SU-DHL-6 (cell line): ENCODE data around the gene OR14A2.

Source experiments
- H2AFZ ChIP-seq: fragments of 200-600 bp; sonication (generic); 2 replicates; pipeline ENCODE4 v1.6.1; 2014; ENCODE audit warnings: low read depth, mild to moderate bottlenecking, moderate library complexity, mixed read lengths, antibody characterized with exemption, low read length; ENCODE audit not compliant: severe bottlenecking
- H3F3A ChIP-seq: fragments of 200-600 bp; shearing (Covaris generic); 2 replicates; pipeline ENCODE4 v1.6.0; 2016; ENCODE audit warnings: antibody characterized with exemption, mild to moderate bottlenecking; ENCODE audit not compliant: insufficient read depth
- H3K27ac ChIP-seq: fragments of 200-600 bp; sonication (generic); 2 replicates; pipeline ENCODE4 v1.5.1; 2016; ENCODE audit warnings: low read depth, mild to moderate bottlenecking, low read length, moderate library complexity, mixed read lengths
- H3K27me3 ChIP-seq: fragments of 200-600 bp; sonication (generic), shearing (Covaris generic); 2 replicates; pipeline ENCODE4 v1.6.0; 2014; ENCODE audit warnings: mild to moderate bottlenecking, low read length
- H3K36me3 ChIP-seq: fragments of 200-600 bp; sonication (generic); 2 replicates; pipeline ENCODE4 v1.6.1; 2014; ENCODE audit warnings: mild to moderate bottlenecking, low read length, mixed read lengths
- H3K4me2 ChIP-seq: fragments of 300-600, 200-600 bp; shearing (Covaris generic), sonication (generic); 2 replicates; pipeline ENCODE4 v1.6.0; 2014; ENCODE audit warnings: low read length, low read depth, mild to moderate bottlenecking; ENCODE audit not compliant: poor library complexity, severe bottlenecking
- H3K4me3 ChIP-seq: fragments of 200-600 bp; sonication (generic); 2 replicates; pipeline ENCODE4 v1.5.1; 2014; ENCODE audit warnings: antibody characterized with exemption, low read length, mild to moderate bottlenecking, mixed read lengths; ENCODE audit not compliant: insufficient read depth, poor library complexity, severe bottlenecking
- H3K79me2 ChIP-seq: fragments of 200-600 bp; sonication (generic); 2 replicates; pipeline ENCODE4 v1.6.1; 2014; ENCODE audit warnings: mild to moderate bottlenecking, low read length, moderate library complexity; ENCODE audit not compliant: insufficient read depth
- H3K9ac ChIP-seq: fragments of 200-600 bp; sonication (generic); 2 replicates; pipeline ENCODE4 v1.7.0; 2014; ENCODE audit warnings: mild to moderate bottlenecking, low read length
- H3K9me2 ChIP-seq: fragments of 200-600 bp; sonication (generic); replicated peaks from 2 replicates; pipeline ENCODE4 v1.6.1; 2014; ENCODE audit warnings: low read length; ENCODE audit not compliant: insufficient read depth
- H3K9me3 ChIP-seq: fragments of 200-600 bp; sonication (generic); 2 replicates; pipeline ENCODE4 v1.6.1; 2014; ENCODE audit warnings: low read length, mixed read lengths; ENCODE audit not compliant: insufficient read depth
- H4K20me1 ChIP-seq: fragments of 200-600 bp; sonication (generic); 2 replicates; pipeline ENCODE4 v1.6.1; 2014; ENCODE audit warnings: low read depth, mild to moderate bottlenecking, antibody characterized with exemption, low read length, moderate library complexity, mixed read lengths
- EZH2phosphoT487 ChIP-seq: fragments of 200-600 bp; sonication (generic), shearing (Covaris generic); conservative IDR thresholded peaks from 2 replicates; pipeline ENCODE4 v1.6.1; 2018; ENCODE audit warnings: mild to moderate bottlenecking, antibody characterized with exemption, low read length, moderate library complexity, mixed read lengths
- TF ChIP-seq, protein P1 (sequence below): fragments of 200-600 bp; sonication (generic); IDR thresholded peaks from one replicate; pipeline ENCODE4 v1.5.1; 2017; ENCODE audit warnings: antibody characterized with exemption, mild to moderate bottlenecking, low read length, moderate library complexity; ENCODE audit not compliant: insufficient read depth, poor library complexity, severe bottlenecking

Gene OR14A2

DNA sequence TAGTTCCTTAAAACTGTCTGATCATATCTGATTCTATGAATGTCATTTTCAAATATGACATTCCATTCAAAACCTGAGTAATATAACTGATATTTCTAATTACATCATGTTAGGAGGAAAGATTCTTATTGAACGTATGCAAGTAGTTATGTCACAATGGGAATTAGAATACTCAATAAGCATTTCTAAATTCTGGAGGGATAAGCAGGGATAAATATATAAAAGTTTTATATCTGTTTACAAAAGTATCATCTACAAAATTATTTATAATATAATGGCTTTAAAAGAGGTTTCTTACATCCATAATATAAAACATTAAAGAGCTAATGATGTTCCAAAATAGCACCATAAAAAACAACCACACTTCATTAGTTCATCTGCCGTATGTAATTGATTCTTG is at the start of gene OR14A2:
Gene OR14A2 (minus strand): TSS at position 101 of the 400 bp plus-strand sequence.
- Histone ChIP-seq H3K79me2 (no peaks in the 10 kb centered on the region), H4K20me1 (no peaks in the 10 kb centered on the region), H3K9me3 (no peaks in the 10 kb centered on the region), H3K9me2 (no peaks in the 10 kb centered on the region), H3K4me2 (no peak within 1 kb of the TSS), H2AFZ (no peak within 1 kb of the TSS), H3K27ac (no peak within 1 kb of the TSS), H3K9ac (no peak within 1 kb of the TSS), H3F3A (no peaks in the 10 kb centered on the region), H3K36me3 (no peaks in the 10 kb centered on the region), H3K27me3 (no peaks in the 10 kb centered on the region), H3K4me3 (no peak within 1 kb of the TSS)
- no peak for TF ChIP-seq EZH2phosphoT487
- TF ChIP-seq, protein P1, sequence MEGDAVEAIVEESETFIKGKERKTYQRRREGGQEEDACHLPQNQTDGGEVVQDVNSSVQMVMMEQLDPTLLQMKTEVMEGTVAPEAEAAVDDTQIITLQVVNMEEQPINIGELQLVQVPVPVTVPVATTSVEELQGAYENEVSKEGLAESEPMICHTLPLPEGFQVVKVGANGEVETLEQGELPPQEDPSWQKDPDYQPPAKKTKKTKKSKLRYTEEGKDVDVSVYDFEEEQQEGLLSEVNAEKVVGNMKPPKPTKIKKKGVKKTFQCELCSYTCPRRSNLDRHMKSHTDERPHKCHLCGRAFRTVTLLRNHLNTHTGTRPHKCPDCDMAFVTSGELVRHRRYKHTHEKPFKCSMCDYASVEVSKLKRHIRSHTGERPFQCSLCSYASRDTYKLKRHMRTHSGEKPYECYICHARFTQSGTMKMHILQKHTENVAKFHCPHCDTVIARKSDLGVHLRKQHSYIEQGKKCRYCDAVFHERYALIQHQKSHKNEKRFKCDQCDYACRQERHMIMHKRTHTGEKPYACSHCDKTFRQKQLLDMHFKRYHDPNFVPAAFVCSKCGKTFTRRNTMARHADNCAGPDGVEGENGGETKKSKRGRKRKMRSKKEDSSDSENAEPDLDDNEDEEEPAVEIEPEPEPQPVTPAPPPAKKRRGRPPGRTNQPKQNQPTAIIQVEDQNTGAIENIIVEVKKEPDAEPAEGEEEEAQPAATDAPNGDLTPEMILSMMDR, result no peak

DNA sequence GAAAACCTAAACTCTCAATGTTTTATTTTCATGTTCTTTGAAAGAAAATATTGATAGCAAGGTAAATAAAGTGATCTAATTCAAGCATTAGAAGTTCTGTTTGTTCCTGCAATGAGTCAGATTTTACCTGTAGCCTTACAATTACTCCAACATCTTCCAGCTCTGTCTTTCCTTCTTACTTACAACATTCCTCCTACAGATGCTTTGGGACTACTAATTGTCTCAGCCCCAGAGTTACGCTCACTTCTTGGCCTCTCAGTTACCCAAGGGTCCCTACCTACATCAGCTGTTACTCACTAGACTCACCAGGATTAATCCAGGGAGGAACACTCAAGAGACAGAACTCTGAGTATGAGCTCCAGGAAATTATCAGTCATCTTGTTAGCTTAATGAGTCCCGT is 49.6 kb upstream of the OR14A2 start:
- Histone ChIP-seq H3K4me3 (no peak overlapping the region), H2AFZ (no peak overlapping the region), H3F3A (no peaks in the 10 kb centered on the region), H3K9me3 (no peaks in the 10 kb centered on the region), H3K27ac (no peak overlapping the region), H3K9me2 (no peaks in the 10 kb centered on the region), H3K36me3 (no peaks in the 10 kb centered on the region), H3K27me3 (no peaks in the 10 kb centered on the region), H3K4me2 (no peak overlapping the region), H4K20me1 (no peaks in the 10 kb centered on the region), H3K79me2 (no peaks in the 10 kb centered on the region), H3K9ac (no peak overlapping the region)
- TF ChIP-seq EZH2phosphoT487, result no peak
- TF ChIP-seq, protein P1, result no peak

DNA sequence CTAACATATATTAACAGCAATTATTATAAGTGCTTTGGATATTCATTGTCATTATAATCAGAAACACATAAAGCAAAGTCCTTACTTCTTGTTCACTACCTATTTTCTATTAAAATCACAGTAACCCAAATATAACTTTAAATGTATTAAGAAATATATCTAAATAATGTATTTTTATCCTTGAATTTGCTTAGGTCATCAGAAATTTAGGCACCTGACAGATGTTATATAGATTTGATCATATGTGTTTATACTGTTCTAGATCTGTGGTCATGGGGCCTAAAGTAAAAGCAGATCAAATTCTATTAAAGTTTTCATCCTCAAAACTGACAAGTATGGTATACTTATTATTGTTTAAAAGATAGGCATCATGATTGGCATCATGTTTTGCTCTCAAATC is 21.7 kb upstream of the OR14A2 start:
- Histone ChIP-seq H3K27me3 (no peaks in the 10 kb centered on the region), H3K9me3 (no peaks in the 10 kb centered on the region), H2AFZ (no peak overlapping the region), H3K9ac (no peak overlapping the region), H3K36me3 (no peaks in the 10 kb centered on the region), H3K4me2 (no peak overlapping the region), H3K4me3 (no peak overlapping the region), H3K9me2 (no peaks in the 10 kb centered on the region), H3F3A (no peaks in the 10 kb centered on the region), H3K27ac (no peak overlapping the region), H4K20me1 (no peaks in the 10 kb centered on the region), H3K79me2 (no peaks in the 10 kb centered on the region)
- no peak for TF ChIP-seq EZH2phosphoT487
- TF ChIP-seq, protein P1, result no peak
